Left lobe of liver (tissue), 2 donors: Measurements from ENCODE around the gene SLC29A3. TPM values are rescaled to one million over a fixed set of nuclear protein-coding genes. Genes with fewer than 3 reads are reported as not detected.

Source experiments
- ATAC-seq: fragments of 200-7000 bp; cut with Tn5 transposase; one replicate; pipeline ENCODE4 v1.9.1; 2020; ENCODE audit warnings: mild to moderate bottlenecking, moderate library complexity
- DNase-seq: peaks from one replicate; pipeline ENCODE4 v3.0.0-alpha.2; 2020; ENCODE audit warnings: low spot score
- total RNA-seq: library from RNA; stranded (reverse); gene quantifications from one replicate; pipeline ENCODE4 v1.2.1, GENCODE V29; 2021
- donor health status: DM: no; HTN: no; CAD: no; lungs with moderate emphysema.
- donor health status: DM: no; HTN: yes; CAD: no.

SLC29A3 gene
- total RNA-seq, 1 donor from 2014 or later, result 6.4 TPM

GRCh38 chr10:71299071-71299785, 19.8 kb upstream of the SLC29A3 start:
- DNase-seq (no peak), ATAC-seq (no peak)

DNA sequence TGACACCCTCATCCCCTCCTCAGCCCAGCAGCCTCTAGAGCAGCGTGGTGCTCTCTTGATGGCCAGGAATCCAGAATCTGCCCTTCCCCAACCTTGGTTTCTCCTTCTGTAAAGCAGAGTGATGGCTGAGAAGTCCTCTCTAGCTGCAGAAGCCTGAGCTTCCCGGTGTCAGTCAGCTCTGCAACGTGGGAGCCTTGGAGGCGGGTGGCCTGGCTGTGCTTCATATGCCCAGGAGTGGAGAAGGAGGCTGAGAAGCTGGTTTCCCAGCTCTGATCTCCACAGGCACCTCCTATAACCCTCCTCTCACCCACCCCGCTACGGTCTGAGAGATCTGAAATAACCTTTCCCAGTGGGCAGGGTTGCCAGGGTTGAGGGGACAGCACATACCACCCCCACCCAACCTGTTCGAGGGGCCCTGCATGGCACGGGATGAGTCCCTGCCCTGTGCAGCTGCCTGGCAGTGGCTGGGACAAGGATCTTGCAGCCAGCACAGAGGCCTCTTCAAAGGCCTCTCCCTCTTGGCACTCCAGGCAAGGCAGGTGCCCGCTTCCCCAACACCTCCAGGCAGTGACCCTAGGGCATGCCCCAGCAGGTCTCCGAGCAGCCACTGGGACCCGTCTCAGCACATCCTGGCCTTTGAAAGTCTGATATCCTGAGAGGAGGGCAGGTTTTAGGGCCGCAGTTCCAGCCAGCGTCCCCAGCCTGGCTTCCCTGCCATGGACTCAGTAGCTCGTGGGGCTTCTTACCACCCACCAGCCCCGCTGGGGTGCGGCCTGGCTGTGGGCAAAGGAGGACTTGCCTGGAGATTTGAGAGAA, 18.3 kb upstream of the SLC29A3 start:
- no peak for DNase-seq
- ATAC-seq, result no peak

DNA sequence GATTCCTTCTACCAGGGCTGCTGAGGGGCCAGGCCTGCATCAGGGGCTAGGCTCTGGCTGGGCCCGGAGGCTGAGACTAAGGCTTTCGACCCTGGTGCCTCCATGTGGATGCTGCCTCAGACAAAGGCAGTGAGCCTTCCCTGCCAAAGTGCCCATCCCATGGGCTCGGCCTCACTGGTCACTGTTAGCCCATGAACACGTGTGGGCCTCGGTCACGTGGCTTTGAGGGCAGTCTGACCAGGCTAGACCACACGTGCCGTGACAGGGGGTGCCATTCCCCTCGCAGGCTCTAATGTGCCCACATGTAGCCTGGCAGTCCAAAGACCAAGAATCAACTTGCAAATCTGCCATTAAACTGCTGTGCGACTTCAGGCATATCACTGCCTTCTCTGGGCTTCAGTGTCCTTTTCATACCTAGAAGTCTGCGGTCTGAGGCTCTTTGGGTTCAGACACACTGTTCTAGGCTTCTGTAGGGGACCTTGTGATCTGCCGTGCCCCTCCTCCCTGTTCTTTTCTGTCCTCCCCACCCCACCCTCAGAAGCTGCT, 17.6 kb upstream of the SLC29A3 start:
- DNase-seq (no peak), ATAC-seq (no peak)

- DNase-seq (no peak), ATAC-seq (no peak)
These were observed 16.6 kb upstream of the SLC29A3 start for GRCh38 chr10:71302451-71302850.

- DNase-seq (no peak), ATAC-seq (peak; percentile 57)
These were observed 16.0 kb upstream of the SLC29A3 start for GRCh38 chr10:71302874-71303568.

DNA sequence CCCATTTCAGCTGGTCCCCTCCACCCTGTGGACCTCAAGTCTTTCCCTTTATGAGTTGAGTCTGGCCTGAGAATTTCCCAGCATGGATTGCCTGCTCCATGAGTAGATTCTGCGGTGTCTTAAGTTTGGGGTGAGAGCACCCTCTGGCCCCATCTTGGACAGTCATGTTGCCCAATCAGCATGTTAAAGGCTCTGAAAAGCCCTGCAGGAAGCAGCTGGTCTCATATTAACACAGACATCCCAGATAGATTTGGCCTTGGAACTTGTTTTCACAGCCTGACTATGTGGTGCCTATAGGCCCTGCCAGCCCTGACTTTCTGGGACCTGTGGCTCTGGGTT, 15.5 kb upstream of the SLC29A3 start:
- DNase-seq (no peak), ATAC-seq (no peak)

GRCh38 chr10:71304914-71305313, 14.1 kb upstream of the SLC29A3 start:
- ATAC-seq, result no peak

DNA sequence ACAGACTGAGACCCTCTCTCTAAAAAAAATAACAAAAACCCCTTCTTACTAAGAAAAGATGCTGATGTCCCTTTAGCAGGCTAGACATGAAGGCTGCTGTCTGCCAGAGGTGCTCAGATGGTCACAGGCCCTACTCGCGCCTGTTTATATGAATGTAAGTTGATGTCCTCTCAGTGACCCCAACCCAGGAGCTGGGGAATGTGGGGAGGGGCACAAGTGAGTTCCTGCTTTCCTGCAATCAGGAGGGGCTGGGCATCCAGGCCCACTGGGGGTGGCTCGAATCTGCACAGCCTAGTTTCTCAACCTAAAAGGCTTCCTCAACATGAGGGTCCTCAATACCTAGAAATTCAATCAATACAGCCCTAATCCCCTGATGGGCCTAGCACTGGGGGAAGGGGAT, 12.1 kb upstream of the SLC29A3 start:
- ATAC-seq (no peak), DNase-seq (no peak)

More at GRCh38 chr10:71304914-71305313, 14.1 kb upstream of the SLC29A3 start:
- no peak for DNase-seq

- ATAC-seq, result peak; percentile 77
- DNase-seq, result peak; percentile 83
These were observed 11.5 kb upstream of the SLC29A3 start for GRCh38 chr10:71307469-71308085.

- DNase-seq (no peak), ATAC-seq (no peak)
These were observed 10.8 kb upstream of the SLC29A3 start for GRCh38 chr10:71308244-71308643.

DNA sequence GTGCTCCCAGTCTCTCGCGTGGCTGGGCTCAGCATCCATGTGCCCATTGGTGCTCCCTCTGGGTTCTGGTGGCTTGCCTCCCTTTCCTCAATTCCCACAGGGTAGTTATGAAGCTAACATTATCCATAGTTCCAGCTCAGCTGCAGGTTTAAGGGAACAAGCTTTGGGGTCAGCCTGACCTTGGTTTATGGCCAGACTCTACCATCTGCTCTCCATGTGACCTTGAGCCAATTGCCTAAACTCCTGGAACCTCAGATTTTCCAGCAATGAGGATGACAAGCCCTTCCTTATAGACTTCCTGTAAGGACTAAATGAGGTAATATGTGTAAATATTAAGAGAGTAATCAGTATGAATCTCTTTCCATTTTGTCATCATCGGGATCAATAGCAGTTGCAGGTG, 10.1 kb upstream of the SLC29A3 start:
- ATAC-seq, result no peak
- no peak for DNase-seq

DNA sequence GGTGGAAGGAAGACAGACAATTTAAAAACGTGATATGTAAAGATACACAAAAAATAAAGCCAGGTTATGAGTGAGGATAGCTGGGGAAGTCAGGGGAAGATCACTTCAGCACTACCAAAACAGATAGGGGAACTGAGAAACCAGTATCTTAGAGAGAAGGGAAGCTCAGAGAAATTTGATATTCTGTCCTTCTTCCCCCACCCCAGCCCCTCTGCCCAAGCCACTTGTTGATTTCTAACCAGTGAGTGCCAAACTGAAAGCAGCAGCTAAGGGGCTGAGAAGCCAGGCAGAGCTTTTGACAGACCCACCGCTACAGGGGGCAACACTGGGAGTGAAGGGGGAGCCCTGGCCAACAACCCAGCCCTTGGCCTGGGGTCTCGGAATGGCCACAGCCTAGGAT, 9.1 kb upstream of the SLC29A3 start:
- ATAC-seq (no peak), DNase-seq (no peak)

DNA sequence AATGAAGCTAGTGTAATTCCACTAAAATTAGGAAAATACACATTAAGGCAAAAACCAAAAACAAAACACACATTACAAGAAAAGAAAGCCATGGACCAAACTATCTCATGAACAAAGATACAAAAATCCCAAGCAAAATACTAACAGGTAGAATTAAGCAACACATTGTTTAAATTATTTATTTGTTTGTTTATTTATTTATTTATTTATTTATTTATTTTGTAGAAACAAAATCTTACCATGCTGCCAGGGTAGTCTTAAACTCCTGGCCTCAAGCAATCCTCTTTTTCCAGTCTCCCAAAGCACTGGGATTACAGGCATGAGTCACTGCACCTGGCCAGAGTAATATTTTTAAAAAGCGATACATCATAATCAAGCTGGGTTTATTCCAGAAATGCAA, 6.8 kb upstream of the SLC29A3 start:
- no peak for ATAC-seq
- DNase-seq, result no peak

DNA sequence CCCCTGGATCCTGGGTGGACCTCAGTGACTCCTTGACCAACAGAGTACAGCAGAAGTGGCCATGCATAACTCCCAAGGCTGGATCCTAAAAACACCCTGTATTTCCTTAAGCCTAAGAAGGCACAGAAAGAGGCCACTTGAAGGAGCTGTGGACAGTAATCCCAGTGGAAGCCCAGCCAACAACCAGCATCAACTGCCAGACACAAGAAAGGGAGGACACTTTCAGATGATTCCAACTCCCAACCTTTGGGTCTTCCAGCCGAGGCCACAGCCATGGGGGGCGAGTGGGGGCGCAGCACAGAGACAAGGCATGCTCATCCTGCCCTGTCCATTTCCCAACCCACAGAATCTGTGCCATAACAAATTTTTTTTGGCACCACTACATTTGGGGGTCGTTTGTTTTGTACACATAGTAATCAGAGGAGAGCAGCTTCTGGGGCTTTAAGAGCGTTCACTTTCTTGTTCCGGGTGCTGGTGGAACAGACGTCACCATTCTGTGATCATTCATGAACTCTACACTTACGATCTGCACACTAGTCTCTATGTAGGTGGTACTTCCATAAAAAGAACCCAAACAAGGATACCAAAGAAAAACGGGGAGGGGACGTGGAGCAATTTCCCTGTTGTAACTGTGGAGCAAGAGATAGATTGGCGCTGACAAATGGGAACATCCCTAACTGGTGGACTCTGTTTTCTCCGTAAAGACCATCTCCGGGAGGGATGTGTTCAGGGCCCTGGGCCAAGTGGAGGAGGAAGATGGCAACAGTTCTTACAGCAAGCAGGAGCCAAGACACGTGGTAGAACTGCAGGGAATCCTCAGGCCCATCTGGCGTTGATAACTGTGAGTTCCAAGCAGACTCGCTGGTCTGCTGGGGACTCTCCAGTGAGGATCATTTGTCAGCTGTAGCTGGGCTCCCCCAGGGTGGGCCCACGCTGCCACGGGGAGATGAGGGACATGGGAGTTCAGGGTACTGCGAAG, 6.0 kb upstream of the SLC29A3 start:
- ATAC-seq (no peak), DNase-seq (no peak)

- DNase-seq, result no peak
- peak; percentile 66 for ATAC-seq
These were observed 4.9 kb upstream of the SLC29A3 start for GRCh38 chr10:71314028-71314693.

DNA sequence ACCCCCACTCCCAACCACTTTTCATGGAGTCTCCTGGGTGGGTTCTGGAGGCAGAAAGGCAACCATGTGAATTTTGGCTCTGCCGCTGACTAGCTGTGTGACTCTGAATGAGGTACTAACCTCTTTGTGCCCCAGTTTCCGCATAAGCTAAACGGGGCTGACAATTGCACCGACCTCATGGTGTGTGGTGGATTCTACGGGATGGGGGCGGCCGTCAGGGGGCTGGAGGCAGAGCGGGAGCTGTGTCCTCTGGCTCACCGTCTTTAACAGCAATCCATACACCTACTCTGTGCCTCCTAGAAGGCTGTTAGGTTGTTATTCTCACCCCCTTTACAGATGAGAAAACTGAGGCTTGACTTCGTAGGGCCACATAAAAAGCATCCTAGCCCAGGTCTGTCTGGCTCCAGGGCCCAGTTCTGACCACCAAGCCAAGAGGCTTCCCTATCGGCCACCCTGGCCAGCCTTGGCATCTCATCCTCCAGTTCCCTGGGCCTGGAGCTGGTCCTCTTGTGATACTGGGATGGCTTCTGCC, 4.3 kb upstream of the SLC29A3 start:
- no peak for ATAC-seq
- DNase-seq, result no peak

- ATAC-seq (no peak), DNase-seq (no peak)
These were observed 2.8 kb upstream of the SLC29A3 start for GRCh38 chr10:71316056-71316785.

- ATAC-seq (no peak), DNase-seq (no peak)
These were observed 2.3 kb upstream of the SLC29A3 start for GRCh38 chr10:71316786-71317160.

GRCh38 chr10:71317739-71318138, 1.3 kb upstream of the SLC29A3 start:
- no peak for DNase-seq
- ATAC-seq, result no peak
